Kidney (tissue), 14 donors: ENCODE data around the gene DNAI4. TPM values are rescaled to one million over a fixed set of nuclear protein-coding genes. Genes with fewer than 3 reads are reported as not detected.

Experiments
- DNase-seq, 5 donors: peaks; one replicate each; pipeline ENCODE4 v3.0.0-alpha.2; 2013 to 2020
- FAIRE-seq: peaks from 2 replicates; lab custom pipeline; 2012; peaks lifted over from hg19 to GRCh38; lab: Jason Lieb, UNC
- H3K27ac ChIP-seq, 2 donors: one replicate each; pipeline ENCODE4 v1.7.0; 2013; ENCODE audit warnings: low read depth in 2 of 2, low read length in 2 of 2, inconsistent platforms in 1 of 2
- H3K27me3 ChIP-seq: one replicate; pipeline ENCODE4 v1.7.1; 2013; ENCODE audit warnings: low read length, inconsistent platforms; ENCODE audit not compliant: control insufficient read depth, insufficient read depth
- H3K36me3 ChIP-seq, 3 donors: one replicate each; pipeline versions ENCODE4 v1.7.0 to v1.7.1; 2013; ENCODE audit warnings: low read length in 3 of 3, control low read depth in 1 of 3, inconsistent platforms in 1 of 3; ENCODE audit not compliant: insufficient read depth in 3 of 3, control insufficient read depth in 2 of 3
- H3K4me1 ChIP-seq, 3 donors: one replicate each; pipeline versions ENCODE4 v1.7.0 to v1.7.1; 2013; ENCODE audit warnings: low read length in 3 of 3, inconsistent platforms in 1 of 3, low read depth in 1 of 3; ENCODE audit not compliant: control insufficient read depth in 2 of 3, insufficient read depth in 2 of 3
- H3K4me3 ChIP-seq, 3 donors: one replicate each; pipeline versions ENCODE4 v1.7.0 to v1.8.1; 2013; ENCODE audit warnings: low read length in 3 of 3, control low read depth in 1 of 3, inconsistent platforms in 1 of 3
- H3K9ac ChIP-seq, 3 donors: one replicate each; pipeline versions ENCODE4 v1.7.0 to v1.7.1; 2013; ENCODE audit warnings: low read length in 3 of 3, control low read depth in 1 of 3, inconsistent platforms in 1 of 3
- H3K9me3 ChIP-seq, 3 donors: one replicate each; pipeline versions ENCODE4 v1.7.0 to v1.7.1; 2013; ENCODE audit warnings: low read length in 3 of 3, control low read depth in 1 of 3, inconsistent platforms in 1 of 3; ENCODE audit not compliant: control insufficient read depth in 2 of 3, insufficient read depth in 1 of 3
- CTCF ChIP-seq: IDR thresholded peaks from 3 replicates; pipeline ENCODE4 v1.5.1; 2012; ENCODE audit warnings: mild to moderate bottlenecking, moderate library complexity, borderline replicate concordance; ENCODE audit not compliant: insufficient read depth; ENCODE audit errors: extremely low read depth
- intact Hi-C: fragments of 100-400 bp; cut with DNase I; formaldehyde crosslinking; loops from one replicate; pipeline ENCODE4 v1.11.1; 2022
- polyA plus RNA-seq: library from polyadenylated mRNA; stranded (reverse); fragments of 350-450 nt; fragmentation: Illumina TruSeq; extraction: RNeasy Lipid Tissue Mini Kit (QIAGEN cat#74804); gene quantifications from one replicate; pipeline ENCODE4 v1.2.3, GENCODE V29; 2014; ENCODE audit warnings: low read depth, low replicate concordance; ENCODE audit not compliant: insufficient read depth
- total RNA-seq: library from RNA; stranded (reverse); fragmentation: NEBNext Ultra II Directional; extraction: Animal tissue kit (Norgen Biotek cat#: 25700); gene quantifications from one replicate; pipeline ENCODE4 v1.2.1, GENCODE V29; 2021
- donor health status: control.
- donor health status: control.
- donor health status: control.
- donor health status: control.
- donor health status: control.
- donor health status: DM: yes; HTN: yes; CAD: no.
- donor health status: Normal renal cell carcinoma (clear cell type).

The DNAI4 gene
- total and polyA plus RNA-seq, 2 donors from 2014 or later: 4.1 to 26.8 TPM

GRCh38 chr1:66774438-66774837, 150.2 kb downstream of the DNAI4 start:
- no peaks in the 10 kb centered on the region for H3K4me1 ChIP-seq

GRCh38 chr1:66773227-66773626, 151.4 kb downstream of the DNAI4 start:
- no peaks in the 10 kb centered on the region for H3K4me1 ChIP-seq
- H3K9me3 ChIP-seq: no peaks in the 10 kb centered on the region
- no peak overlapping the region for H3K4me3 ChIP-seq
- H3K36me3 ChIP-seq: no peaks in the 10 kb centered on the region
- intact Hi-C loops: no loop called here
- no peak overlapping the region for H3K27ac ChIP-seq
- DNase-seq: no peak
- H3K9ac ChIP-seq: no peak overlapping the region
- H3K27me3 ChIP-seq: no peaks in the 10 kb centered on the region
- TF ChIP-seq CTCF: no peak
- no peak for FAIRE-seq

More at GRCh38 chr1:66774438-66774837, 150.2 kb downstream of the DNAI4 start:
- intact Hi-C loops: no loop called here
- Histone ChIP-seq H3K4me3 (no peak overlapping the region), H3K36me3 (no peaks in the 10 kb centered on the region), H3K27me3 (no peaks in the 10 kb centered on the region), H3K27ac (no peak overlapping the region), H3K9me3 (no peaks in the 10 kb centered on the region), H3K9ac (no peak overlapping the region)
- TF ChIP-seq CTCF: no peak
- no peak for DNase-seq
- FAIRE-seq: no peak

GRCh38 chr1:66770694-66771093, 154.0 kb downstream of the DNAI4 start:
- H3K36me3 ChIP-seq: no peaks in the 10 kb centered on the region
- no peak for FAIRE-seq

More at GRCh38 chr1:66770694-66771093, 154.0 kb downstream of the DNAI4 start:
- H3K4me3 ChIP-seq: no peak overlapping the region
- intact Hi-C loops: no loop called here
- no peak overlapping the region for H3K27ac ChIP-seq
- no peak for DNase-seq
- no peaks in the 10 kb centered on the region for H3K4me1 ChIP-seq
- no peak for TF ChIP-seq CTCF
- H3K9ac ChIP-seq: no peak overlapping the region
- H3K9me3 ChIP-seq: no peaks in the 10 kb centered on the region
- no peaks in the 10 kb centered on the region for H3K27me3 ChIP-seq
